Skeletal muscle tissue (tissue), 4 donors: ENCODE measurements around the gene EIF2S2. TPM values are rescaled to one million over a fixed set of nuclear protein-coding genes. Genes with fewer than 3 reads are reported as not detected.

Source experiments
- H3K27ac ChIP-seq: one replicate; pipeline ENCODE4 v1.7.0; 2013; ENCODE audit warnings: mild to moderate bottlenecking, low read depth, low read length, inconsistent platforms
- H3K27me3 ChIP-seq, 3 donors: one replicate each; pipeline ENCODE4 v1.7.0; 2013; ENCODE audit warnings: low read length in 3 of 3; ENCODE audit not compliant: control insufficient read depth in 3 of 3, insufficient read depth in 3 of 3
- H3K36me3 ChIP-seq, 3 donors: one replicate each; pipeline ENCODE4 v1.7.0; 2013; ENCODE audit warnings: low read length in 3 of 3; ENCODE audit not compliant: control insufficient read depth in 3 of 3, insufficient read depth in 3 of 3
- H3K4me1 ChIP-seq, 3 donors: one replicate each; pipeline ENCODE4 v1.7.0; 2013; ENCODE audit warnings: low read length in 3 of 3, mild to moderate bottlenecking in 3 of 3; ENCODE audit not compliant: control insufficient read depth in 3 of 3, insufficient read depth in 3 of 3
- H3K4me3 ChIP-seq, 3 donors: one replicate each; pipeline ENCODE4 v1.7.0; 2013; ENCODE audit warnings: low read length in 3 of 3
- H3K9ac ChIP-seq, 3 donors: one replicate each; pipeline ENCODE4 v1.7.0; 2013; ENCODE audit warnings: low read length in 3 of 3, mild to moderate bottlenecking in 3 of 3, moderate library complexity in 2 of 3, low read depth in 1 of 3
- H3K9me3 ChIP-seq, 3 donors: one replicate each; pipeline ENCODE4 v1.7.0; 2013; ENCODE audit warnings: low read length in 3 of 3; ENCODE audit not compliant: control insufficient read depth in 3 of 3
- total RNA-seq: library from RNA; depleted of rRNA; stranded (reverse); fragments of >200 nt; gene quantifications from one replicate; pipeline ENCODE4 v1.2.3, GENCODE V29; 2014
- donor health status: Osteomylitis.

Gene EIF2S2
- total RNA-seq, 1 donor from 2014 or later: 35.5 TPM

GRCh38 chr20:34055290-34055689, 56.8 kb downstream of the EIF2S2 start:
- no peak overlapping the region for H3K27ac ChIP-seq
- no peaks in the 10 kb centered on the region for H3K27me3 ChIP-seq
- H3K9me3 ChIP-seq: no peaks in the 10 kb centered on the region
- H3K36me3 ChIP-seq: no peaks in the 10 kb centered on the region
- no peak overlapping the region for H3K9ac ChIP-seq
- peaks cover 9 to 16% (median 12%) of the 10 kb centered on the region in 3 donors for H3K4me1 ChIP-seq
- no peak overlapping the region for H3K4me3 ChIP-seq

- Histone ChIP-seq H3K4me3 (no peak overlapping the region), H3K9ac (no peak overlapping the region), H3K36me3 (no peaks in the 10 kb centered on the region), H3K9me3 (no peaks in the 10 kb centered on the region), H3K27me3 (no peaks in the 10 kb centered on the region), H3K4me1 (peaks cover 14 to 20% (median 15%) of the 10 kb centered on the region in 3 donors), H3K27ac (no peak overlapping the region)
Observed at GRCh38 chr20:34052414-34052813, 59.6 kb downstream of the EIF2S2 start.

- Histone ChIP-seq H3K4me3 (no peak overlapping the region), H3K9me3 (no peaks in the 10 kb centered on the region), H3K27ac (no peak overlapping the region), H3K36me3 (no peaks in the 10 kb centered on the region), H3K4me1 (peaks cover 24 to 34% (median 27%) of the 10 kb centered on the region in 3 donors), H3K9ac (no peak overlapping the region), H3K27me3 (no peaks in the 10 kb centered on the region)
Observed at GRCh38 chr20:34049897-34050695, 61.9 kb downstream of the EIF2S2 start.

- Histone ChIP-seq H3K27me3 (no peaks in the 10 kb centered on the region), H3K9ac (no peak overlapping the region), H3K36me3 (no peaks in the 10 kb centered on the region), H3K9me3 (no peaks in the 10 kb centered on the region), H3K27ac (no peak overlapping the region), H3K4me1 (peaks cover 28 to 38% (median 28%) of the 10 kb centered on the region in 3 donors), H3K4me3 (no peak overlapping the region)
Observed at GRCh38 chr20:34049389-34049788, 62.7 kb downstream of the EIF2S2 start.

GRCh38 chr20:34047917-34048316, 64.1 kb downstream of the EIF2S2 start:
- peaks cover 38 to 51% (median 39%) of the 10 kb centered on the region in 3 donors for H3K4me1 ChIP-seq
- no peaks in the 10 kb centered on the region for H3K36me3 ChIP-seq
- H3K9ac ChIP-seq: no peak overlapping the region

GRCh38 chr20:34047010-34047687, 64.9 kb downstream of the EIF2S2 start:
- peaks cover 40 to 57% (median 46%) of the 10 kb centered on the region in 3 donors for H3K4me1 ChIP-seq
- H3K36me3 ChIP-seq: no peaks in the 10 kb centered on the region
- H3K9ac ChIP-seq: no peak overlapping the region
- H3K27me3 ChIP-seq: no peaks in the 10 kb centered on the region
- no peak overlapping the region for H3K4me3 ChIP-seq
- H3K27ac ChIP-seq: no peak overlapping the region
- no peaks in the 10 kb centered on the region for H3K9me3 ChIP-seq

More at GRCh38 chr20:34047917-34048316, 64.1 kb downstream of the EIF2S2 start:
- Histone ChIP-seq H3K27me3 (no peaks in the 10 kb centered on the region), H3K9me3 (no peaks in the 10 kb centered on the region), H3K27ac (no peak overlapping the region), H3K4me3 (no peak overlapping the region)

GRCh38 chr20:34045930-34046725, 65.9 kb downstream of the EIF2S2 start:
- Histone ChIP-seq H3K36me3 (no peaks in the 10 kb centered on the region), H3K9me3 (no peaks in the 10 kb centered on the region), H3K9ac (no peak overlapping the region), H3K4me1 (peaks cover 49 to 66% (median 55%) of the 10 kb centered on the region in 3 donors), H3K4me3 (no peak overlapping the region), H3K27ac (no peak overlapping the region), H3K27me3 (no peaks in the 10 kb centered on the region)

GRCh38 chr20:34045294-34045693, 66.7 kb downstream of the EIF2S2 start:
- Histone ChIP-seq H3K4me1 (peaks cover 53 to 66% (median 56%) of the 10 kb centered on the region in 3 donors), H3K27ac (no peak overlapping the region), H3K36me3 (no peaks in the 10 kb centered on the region), H3K9me3 (no peaks in the 10 kb centered on the region), H3K27me3 (no peaks in the 10 kb centered on the region), H3K4me3 (no peak overlapping the region), H3K9ac (no peak overlapping the region)

GRCh38 chr20:34043025-34043424, 69.0 kb downstream of the EIF2S2 start:
- Histone ChIP-seq H3K27ac (peak overlapping the region; percentile 88), H3K4me3 (no peak overlapping the region), H3K36me3 (no peaks in the 10 kb centered on the region), H3K27me3 (no peaks in the 10 kb centered on the region), H3K4me1 (peaks cover 55 to 66% (median 63%) of the 10 kb centered on the region in 3 donors), H3K9ac (peak overlapping the region in 1 of 3 donors; percentile 19), H3K9me3 (no peaks in the 10 kb centered on the region)
